ENCODE data around the gene HMX1. TPM values are rescaled to one million over a fixed set of nuclear protein-coding genes. Genes with fewer than 3 reads are reported as not detected.

Gene HMX1
- polyA plus RNA-seq, 4 donors: not detected

DNA sequence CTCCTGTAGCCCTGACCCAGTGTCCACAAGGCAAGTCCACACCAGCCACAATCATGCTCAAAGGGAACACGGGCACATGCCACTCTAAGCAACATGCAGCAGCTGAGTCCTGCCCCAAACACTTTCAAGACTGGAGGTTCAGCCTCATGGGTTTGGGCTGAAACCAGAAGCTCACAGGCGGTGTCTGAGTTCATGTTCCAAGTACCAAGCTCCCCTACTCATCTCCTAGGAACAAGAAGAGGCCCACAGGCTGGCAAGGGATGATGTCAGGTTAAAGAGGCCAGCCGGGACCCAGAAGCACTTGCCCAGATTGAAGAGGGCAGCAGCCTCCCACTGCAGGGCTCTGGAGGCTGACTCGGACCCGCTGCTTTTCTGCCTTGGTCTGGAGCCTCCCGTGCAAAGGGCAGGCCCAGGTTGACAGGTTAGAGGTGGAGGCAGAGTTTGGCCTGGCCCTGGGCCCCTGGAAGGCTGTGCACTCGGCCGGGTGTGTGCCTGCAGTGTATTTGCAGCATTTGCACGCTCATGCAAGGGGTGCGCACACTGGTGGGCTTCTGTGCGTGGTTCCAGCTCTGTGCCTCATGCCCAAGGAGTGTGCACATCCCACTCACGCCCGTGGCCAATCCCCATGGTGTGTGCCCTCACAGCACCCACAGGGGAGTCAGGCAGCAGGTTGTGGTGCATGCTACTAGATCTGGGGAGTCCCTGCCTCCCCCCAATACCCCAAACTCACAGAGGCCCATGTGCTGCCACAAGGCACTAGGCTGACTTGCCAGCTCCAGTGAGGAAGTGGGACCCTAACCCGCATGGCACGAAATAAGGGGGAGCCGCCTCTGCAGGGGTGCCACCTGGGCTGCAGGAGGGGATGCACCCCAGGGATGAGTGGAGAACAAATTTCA is 2.4 kb downstream of the HMX1 start:
- no peak for FAIRE-seq
- no peak overlapping the region for H3K4me3 ChIP-seq (ENCODE audit: low read depth in 1 of 3, low read length in 3 of 3)
- no peaks in the 10 kb centered on the region for H3K9me3 ChIP-seq (ENCODE audit: control insufficient read depth in 2 of 2, insufficient read depth in 1 of 2, low read depth in 1 of 2, low read length in 1 of 2)
- DNase-seq: no peak
- WGBS, 3 donors: 23 to 28% (median 25%) methylated on average over 16 of the region's 16 CpGs
- peaks cover 28 to 87% (median 62%) of the 10 kb centered on the region in 3 donors for H3K27me3 ChIP-seq (ENCODE audit: control insufficient read depth in 3 of 3, insufficient read depth in 3 of 3, low read length in 3 of 3)
- H3K36me3 ChIP-seq (ENCODE audit: control insufficient read depth in 3 of 3, insufficient read depth in 2 of 3, low read depth in 1 of 3, low read length in 3 of 3): no peaks in the 10 kb centered on the region
- peaks cover 0 to 4% (median 0%) of the 10 kb centered on the region in 3 donors for H3K4me1 ChIP-seq (ENCODE audit: control insufficient read depth in 3 of 3, insufficient read depth in 2 of 3, low read depth in 1 of 3, low read length in 2 of 3)
- H3K27ac ChIP-seq (ENCODE audit: low read depth in 1 of 3, low read length in 2 of 3): no peak overlapping the region

DNA sequence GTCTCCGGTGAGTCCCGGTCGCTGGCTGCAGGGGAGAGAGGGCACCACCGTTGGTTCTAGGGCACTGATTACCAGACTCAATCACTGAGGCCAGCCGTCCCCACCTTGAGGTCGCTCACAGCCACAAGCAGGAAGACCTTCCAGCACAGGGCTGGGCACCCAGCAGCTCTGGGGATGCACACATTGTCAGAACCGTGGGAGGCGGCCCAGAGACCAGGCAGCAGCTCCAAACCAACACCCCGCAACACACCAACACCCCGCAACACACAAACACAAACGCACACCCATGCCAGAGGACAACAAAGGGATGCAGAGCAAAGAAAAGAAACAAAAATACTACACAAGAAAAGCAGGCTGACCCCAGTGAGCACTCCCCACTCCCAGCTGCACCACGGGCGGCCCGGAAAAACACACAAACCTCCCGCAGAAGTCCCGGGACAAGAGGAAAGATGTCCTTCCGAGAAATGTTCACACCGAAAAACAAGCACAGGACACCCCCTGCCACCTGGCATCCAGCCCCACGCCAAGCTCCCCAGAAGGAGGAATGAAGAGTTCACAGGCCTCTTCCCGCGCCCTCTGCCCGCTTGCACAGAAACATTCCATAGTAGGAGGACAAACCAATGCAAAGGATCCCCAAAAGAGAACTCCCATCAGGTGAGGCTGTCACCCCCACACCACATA is 3.2 kb downstream of the HMX1 start:
- H3K9me3 ChIP-seq (ENCODE audit: control insufficient read depth in 2 of 2, insufficient read depth in 1 of 2, low read depth in 1 of 2, low read length in 1 of 2): no peaks in the 10 kb centered on the region
- FAIRE-seq (no peak), DNase-seq (no peak)
- no peaks in the 10 kb centered on the region for H3K36me3 ChIP-seq (ENCODE audit: control insufficient read depth in 3 of 3, insufficient read depth in 2 of 3, low read depth in 1 of 3, low read length in 3 of 3)
- no peak overlapping the region for H3K27ac ChIP-seq (ENCODE audit: low read depth in 1 of 3, low read length in 2 of 3)
- no peak overlapping the region for H3K4me3 ChIP-seq (ENCODE audit: low read depth in 1 of 3, low read length in 3 of 3)
- H3K27me3 ChIP-seq (ENCODE audit: control insufficient read depth in 3 of 3, insufficient read depth in 3 of 3, low read length in 3 of 3): peaks cover 34 to 87% (median 66%) of the 10 kb centered on the region in 3 donors
- 14 to 23% (median 20%) methylated on average over 21 to 22 of the region's 22 CpGs for WGBS, 3 donors
- H3K4me1 ChIP-seq (ENCODE audit: control insufficient read depth in 3 of 3, insufficient read depth in 2 of 3, low read depth in 1 of 3, low read length in 2 of 3): peaks cover 0 to 4% (median 0%) of the 10 kb centered on the region in 3 donors

DNA sequence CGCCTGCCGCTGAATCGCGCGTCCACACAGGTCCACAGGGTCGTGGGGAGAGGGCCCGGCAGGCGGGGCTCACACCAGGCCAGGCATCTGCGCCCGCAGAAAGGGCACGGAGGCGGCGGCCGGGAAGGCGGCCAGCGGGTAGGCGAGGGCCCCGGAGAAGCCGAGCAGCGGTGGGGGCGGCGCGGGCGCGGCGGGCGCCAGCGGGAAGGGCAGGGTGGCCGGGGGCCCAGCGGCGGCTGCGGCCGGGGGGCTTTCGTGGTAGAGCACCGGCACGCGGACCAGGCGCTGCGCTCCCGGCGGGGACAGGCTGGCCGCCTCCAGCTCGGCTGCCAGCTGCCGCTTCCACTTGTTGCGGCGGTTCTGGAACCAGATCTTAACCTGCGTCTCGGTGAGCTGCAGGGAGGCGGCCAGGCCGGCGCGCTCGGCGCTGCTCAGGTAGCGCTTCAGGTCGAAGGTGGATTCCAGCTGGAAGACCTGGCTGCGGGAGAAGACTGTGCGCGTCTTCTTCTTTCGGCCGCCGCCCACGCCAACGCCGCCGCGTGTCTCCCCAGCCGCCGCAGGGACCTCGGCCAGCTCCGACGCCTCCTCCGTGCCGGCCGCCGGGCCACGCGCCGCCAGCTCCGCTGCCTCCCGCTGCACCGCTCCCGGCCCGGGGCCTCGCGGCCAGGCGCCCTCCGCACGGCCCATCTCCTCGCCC is 3.9 kb downstream of the HMX1 start:
- H3K9me3 ChIP-seq (ENCODE audit: control insufficient read depth in 2 of 2, insufficient read depth in 1 of 2, low read depth in 1 of 2, low read length in 1 of 2): no peaks in the 10 kb centered on the region
- H3K4me1 ChIP-seq (ENCODE audit: control insufficient read depth in 3 of 3, insufficient read depth in 2 of 3, low read depth in 1 of 3, low read length in 2 of 3): peaks cover 0 to 4% (median 0%) of the 10 kb centered on the region in 3 donors
- DNase-seq: no peak
- H3K27me3 ChIP-seq (ENCODE audit: control insufficient read depth in 3 of 3, insufficient read depth in 3 of 3, low read length in 3 of 3): peaks cover 37 to 87% (median 67%) of the 10 kb centered on the region in 3 donors
- no peak overlapping the region for H3K4me3 ChIP-seq (ENCODE audit: low read depth in 1 of 3, low read length in 3 of 3)
- 2 to 8% (median 3%) methylated on average over 56 to 90 of the region's 90 CpGs for WGBS, 3 donors
- no peaks in the 10 kb centered on the region for H3K36me3 ChIP-seq (ENCODE audit: control insufficient read depth in 3 of 3, insufficient read depth in 2 of 3, low read depth in 1 of 3, low read length in 3 of 3)
- H3K27ac ChIP-seq (ENCODE audit: low read depth in 1 of 3, low read length in 2 of 3): no peak overlapping the region
- no peak for FAIRE-seq

- no peak overlapping the region for H3K27ac ChIP-seq (ENCODE audit: low read depth in 1 of 3, low read length in 2 of 3)
- H3K4me1 ChIP-seq (ENCODE audit: control insufficient read depth in 3 of 3, insufficient read depth in 2 of 3, low read depth in 1 of 3, low read length in 2 of 3): peaks cover 0 to 4% (median 0%) of the 10 kb centered on the region in 3 donors
- WGBS, 3 donors: 4 to 10% (median 7%) methylated on average over 33 to 42 of the region's 42 CpGs
- no peaks in the 10 kb centered on the region for H3K9me3 ChIP-seq (ENCODE audit: control insufficient read depth in 2 of 2, insufficient read depth in 1 of 2, low read depth in 1 of 2, low read length in 1 of 2)
- no peak for FAIRE-seq
- no peak for DNase-seq
- no peaks in the 10 kb centered on the region for H3K36me3 ChIP-seq (ENCODE audit: control insufficient read depth in 3 of 3, insufficient read depth in 2 of 3, low read depth in 1 of 3, low read length in 3 of 3)
- H3K27me3 ChIP-seq (ENCODE audit: control insufficient read depth in 3 of 3, insufficient read depth in 3 of 3, low read length in 3 of 3): peaks cover 33 to 87% (median 70%) of the 10 kb centered on the region in 3 donors
- H3K4me3 ChIP-seq (ENCODE audit: low read depth in 1 of 3, low read length in 3 of 3): no peak overlapping the region
These were observed 4.6 kb downstream of the HMX1 start for GRCh38 chr4:8866828-8867623.

DNA sequence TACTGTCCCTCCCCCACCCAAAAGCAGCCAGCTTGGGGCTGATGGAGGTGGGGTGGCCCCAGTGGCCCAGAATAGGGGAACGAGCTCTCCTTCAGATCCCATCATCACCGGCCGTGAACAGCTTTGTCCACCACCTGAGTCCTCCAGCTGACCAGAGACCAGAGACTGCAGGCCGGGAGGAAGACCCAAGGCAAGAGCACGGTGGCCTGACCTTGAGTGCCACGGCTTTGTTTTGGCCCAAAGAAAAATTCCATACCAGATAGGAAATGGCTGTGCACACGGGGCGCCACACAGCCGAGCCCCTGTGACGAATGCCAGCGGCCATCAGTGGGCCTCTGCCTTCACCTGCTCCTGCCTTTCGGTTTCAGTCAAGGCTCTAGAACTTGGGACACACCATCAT is 5.2 kb downstream of the HMX1 start:
- Histone ChIP-seq H3K36me3 (ENCODE audit: control insufficient read depth in 3 of 3, insufficient read depth in 2 of 3, low read depth in 1 of 3, low read length in 3 of 3) (no peaks in the 10 kb centered on the region), H3K4me1 (ENCODE audit: control insufficient read depth in 3 of 3, insufficient read depth in 2 of 3, low read depth in 1 of 3, low read length in 2 of 3) (peaks cover 0 to 4% (median 0%) of the 10 kb centered on the region in 3 donors), H3K4me3 (ENCODE audit: low read depth in 1 of 3, low read length in 3 of 3) (no peak overlapping the region), H3K27ac (ENCODE audit: low read depth in 1 of 3, low read length in 2 of 3) (no peak overlapping the region), H3K27me3 (ENCODE audit: control insufficient read depth in 3 of 3, insufficient read depth in 3 of 3, low read length in 3 of 3) (peaks cover 33 to 92% (median 76%) of the 10 kb centered on the region in 3 donors), H3K9me3 (ENCODE audit: control insufficient read depth in 2 of 2, insufficient read depth in 1 of 2, low read depth in 1 of 2, low read length in 1 of 2) (no peaks in the 10 kb centered on the region)
- FAIRE-seq (no peak), DNase-seq (no peak)
- 12 to 20% (median 16%) methylated on average over 12 of the region's 12 CpGs for WGBS, 3 donors

- Histone ChIP-seq H3K4me3 (ENCODE audit: low read depth in 1 of 3, low read length in 3 of 3) (no peak overlapping the region), H3K27ac (ENCODE audit: low read depth in 1 of 3, low read length in 2 of 3) (no peak overlapping the region), H3K36me3 (ENCODE audit: control insufficient read depth in 3 of 3, insufficient read depth in 2 of 3, low read depth in 1 of 3, low read length in 3 of 3) (no peaks in the 10 kb centered on the region), H3K4me1 (ENCODE audit: control insufficient read depth in 3 of 3, insufficient read depth in 2 of 3, low read depth in 1 of 3, low read length in 2 of 3) (peaks cover 0 to 4% (median 0%) of the 10 kb centered on the region in 3 donors), H3K9me3 (ENCODE audit: control insufficient read depth in 2 of 2, insufficient read depth in 1 of 2, low read depth in 1 of 2, low read length in 1 of 2) (no peaks in the 10 kb centered on the region), H3K27me3 (ENCODE audit: control insufficient read depth in 3 of 3, insufficient read depth in 3 of 3, low read length in 3 of 3) (peaks cover 28 to 95% (median 77%) of the 10 kb centered on the region in 3 donors)
- DNase-seq (no peak), FAIRE-seq (no peak)
- WGBS, 3 donors: 42 to 55% (median 49%) methylated on average over 18 of the region's 18 CpGs
These were observed 5.8 kb downstream of the HMX1 start for GRCh38 chr4:8865681-8866310.

GRCh38 chr4:8864912-8865680 is 6.5 kb downstream of the HMX1 start:
- Histone ChIP-seq H3K27ac (ENCODE audit: low read depth in 1 of 3, low read length in 2 of 3) (no peak overlapping the region), H3K4me3 (ENCODE audit: low read depth in 1 of 3, low read length in 3 of 3) (no peak overlapping the region), H3K4me1 (ENCODE audit: control insufficient read depth in 3 of 3, insufficient read depth in 2 of 3, low read depth in 1 of 3, low read length in 2 of 3) (peaks cover 0 to 4% (median 0%) of the 10 kb centered on the region in 3 donors), H3K36me3 (ENCODE audit: control insufficient read depth in 3 of 3, insufficient read depth in 2 of 3, low read depth in 1 of 3, low read length in 3 of 3) (no peaks in the 10 kb centered on the region), H3K27me3 (ENCODE audit: control insufficient read depth in 3 of 3, insufficient read depth in 3 of 3, low read length in 3 of 3) (peaks cover 31 to 95% (median 74%) of the 10 kb centered on the region in 3 donors), H3K9me3 (ENCODE audit: control insufficient read depth in 2 of 2, insufficient read depth in 1 of 2, low read depth in 1 of 2, low read length in 1 of 2) (no peaks in the 10 kb centered on the region)
- no peak for DNase-seq
- no peak for FAIRE-seq
- WGBS, 3 donors: 25 to 40% (median 38%) methylated on average over 32 of the region's 32 CpGs

Data from small intestine (tissue), 7 donors.